Medulla oblongata (tissue), 1 donor: ENCODE measurements around the gene VTI1A.
A peak's percentile ranks its signal among the peaks of the same experiment; 100 is the strongest.
"Not testable (repeated sequence)": the region's sequence is repeated elsewhere in the genome, so short reads cannot be mapped to it uniquely, and the experiment has no call there.

ENCODE experiments used
- DNase-seq: peaks from one replicate; pipeline ENCODE4 v3.0.0-alpha.2; 2015; ENCODE audit errors: extremely low spot score

Gene VTI1A

DNA sequence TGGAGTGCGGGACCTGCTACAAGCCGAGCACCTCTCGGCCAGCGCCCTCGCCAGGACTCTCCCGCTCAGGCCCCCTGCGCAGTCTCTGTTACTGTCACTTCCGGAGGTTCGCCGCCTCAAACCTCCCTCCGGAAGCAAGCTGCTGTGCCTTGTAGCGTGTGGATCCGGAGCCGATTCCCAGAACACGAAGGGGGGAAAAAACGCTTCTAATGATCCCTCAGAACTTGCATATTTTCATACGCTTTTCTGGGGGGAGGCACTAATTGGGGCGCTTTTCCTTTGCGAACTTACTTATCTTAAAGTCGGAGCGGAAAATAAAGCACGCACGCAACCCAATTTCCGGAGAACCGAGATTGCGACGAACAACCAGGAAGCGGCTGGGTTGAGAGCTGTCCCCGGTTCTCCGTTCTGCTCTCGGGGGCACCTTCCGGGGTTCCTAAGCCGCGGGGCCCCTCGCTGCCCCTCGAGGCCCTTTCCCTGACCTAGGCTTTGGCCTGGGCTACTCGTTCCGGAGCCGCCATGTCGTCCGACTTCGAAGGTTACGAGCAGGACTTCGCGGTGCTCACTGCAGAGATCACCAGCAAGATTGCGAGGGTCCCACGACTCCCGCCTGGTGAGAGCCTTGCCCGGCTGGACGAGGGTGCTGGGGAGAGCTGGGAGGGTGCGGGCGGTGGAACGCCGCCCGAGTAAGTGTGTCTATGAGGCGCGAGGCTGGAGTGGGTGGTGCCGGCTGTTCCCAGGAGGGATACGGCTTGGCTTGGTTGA is at the start of gene VTI1A, which contains the start of gene ZDHHC6:
TSS of gene VTI1A (plus strand) at position 361 of the 765 bp plus-strand sequence. CDS start at position 520, 159 bp downstream.
TSS of gene ZDHHC6 (minus strand) at position 60 of the 765 bp plus-strand sequence. CDS start 1,478 bp downstream, outside the sequence.
- peak; percentile 85 for DNase-seq

DNA sequence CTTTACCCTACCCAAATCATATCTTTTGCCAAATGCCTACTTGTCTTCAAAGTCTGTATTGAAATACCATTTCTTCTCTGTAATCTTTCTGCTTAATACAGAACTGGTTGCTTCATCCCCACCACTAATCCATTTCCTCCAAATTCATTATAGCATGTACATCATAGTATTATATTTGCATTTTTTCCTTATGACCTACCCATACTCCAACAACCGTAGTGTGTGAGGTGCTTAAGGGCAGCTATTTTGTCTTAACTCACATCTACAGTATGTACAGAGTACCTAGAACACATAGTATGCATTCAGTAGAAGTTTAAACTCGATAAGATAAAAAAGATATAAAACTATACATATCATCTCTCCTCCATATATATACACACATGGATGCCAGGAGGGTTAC is 49.4 kb upstream of the VTI1A start:
- no peak for DNase-seq

DNA sequence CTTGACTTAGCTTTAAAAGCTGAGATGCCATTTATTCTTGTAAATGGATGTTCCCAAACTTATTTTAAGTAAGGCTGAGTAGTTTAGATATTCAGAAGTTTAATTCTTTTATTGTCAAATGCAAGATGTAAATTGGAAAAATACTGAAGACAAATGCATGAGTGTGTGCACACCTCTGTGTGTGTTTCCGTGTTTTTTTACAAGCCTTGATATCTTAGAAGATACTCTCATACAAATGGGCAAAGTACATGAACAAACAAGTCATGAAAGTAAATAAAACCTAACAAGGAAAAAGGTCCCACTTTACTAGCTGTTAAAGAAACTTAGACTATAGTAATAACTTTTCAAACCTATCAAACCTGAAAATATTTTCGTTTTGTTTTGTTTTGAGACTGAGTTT is 44.1 kb upstream of the VTI1A start:
- no peak for DNase-seq

DNA sequence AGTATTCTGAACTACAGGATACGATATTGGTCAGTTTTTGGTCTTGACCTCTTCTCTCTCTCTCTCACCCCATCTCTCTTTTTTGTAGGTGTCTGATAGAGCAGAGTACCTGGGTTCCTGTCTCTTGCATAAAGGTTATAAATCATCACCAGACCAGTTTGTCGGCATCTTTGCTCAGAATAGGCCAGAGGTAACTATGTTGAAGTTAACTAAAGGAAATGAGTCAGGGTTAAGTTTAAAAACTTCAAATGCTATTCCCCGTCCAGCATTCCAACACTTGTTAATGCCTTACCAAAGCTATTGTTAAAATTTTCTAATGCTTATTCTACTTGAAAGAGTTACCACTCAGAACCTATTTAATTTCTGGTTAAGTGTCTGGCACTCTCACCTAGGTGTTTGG is 42.4 kb upstream of the VTI1A start:
- DNase-seq, result no peak

DNA sequence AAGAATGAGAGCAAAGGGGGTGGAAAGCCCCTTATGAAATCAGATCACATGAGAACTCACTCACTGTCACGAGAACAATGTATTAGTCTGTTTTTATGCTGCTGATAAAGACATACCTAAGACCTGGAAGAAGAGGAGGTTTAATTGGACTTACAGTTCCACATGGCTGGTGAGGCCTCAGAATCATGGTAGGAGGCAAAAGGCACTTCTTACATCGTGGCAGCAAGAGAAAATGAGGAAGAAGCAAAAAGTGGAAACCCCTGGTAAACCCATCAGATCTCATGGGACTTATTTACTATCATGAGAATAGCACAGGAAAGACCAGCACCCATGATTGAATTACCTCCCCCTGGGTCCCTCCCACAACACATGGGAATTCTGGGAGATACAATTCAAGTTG is 40.2 kb upstream of the VTI1A start:
- DNase-seq, result not testable (repeated sequence)

DNA sequence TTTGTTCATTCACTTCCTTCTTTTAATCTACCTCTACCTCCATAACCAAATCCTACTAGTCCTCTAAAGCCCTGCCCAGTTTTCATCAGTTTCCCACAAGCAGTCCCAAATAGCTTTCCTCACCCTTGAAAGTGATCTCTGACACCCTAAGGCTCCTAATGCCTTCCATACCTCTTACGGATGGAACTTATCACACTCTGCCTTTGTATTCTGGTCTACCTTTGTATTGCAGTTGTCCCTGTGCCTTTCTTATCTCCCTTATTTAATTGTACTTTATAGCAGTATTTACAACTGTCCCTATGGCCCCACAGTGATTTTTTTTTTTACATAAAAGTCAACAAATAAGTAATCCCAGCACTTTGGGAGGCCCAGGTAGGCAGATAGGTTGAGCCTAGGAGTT is 39.3 kb upstream of the VTI1A start:
- DNase-seq, result no peak

DNA sequence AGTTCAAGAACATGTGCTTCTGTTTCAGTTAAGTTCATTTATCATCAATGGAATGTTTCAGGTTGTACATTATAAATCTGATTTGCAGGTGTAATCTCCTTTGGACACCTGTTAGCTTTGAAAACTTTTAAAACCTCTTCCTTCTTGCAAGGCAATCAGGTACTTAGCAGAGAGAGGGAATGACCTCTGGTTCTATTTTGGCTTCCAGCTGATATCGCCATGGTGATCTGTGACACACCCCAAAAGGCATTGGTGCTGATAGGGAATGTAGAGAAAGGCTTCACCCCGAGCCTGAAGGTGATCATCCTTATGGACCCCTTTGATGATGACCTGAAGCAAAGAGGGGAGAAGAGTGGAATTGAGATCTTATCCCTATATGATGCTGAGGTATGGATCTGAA is 37.7 kb upstream of the VTI1A start:
- DNase-seq, result no peak

DNA sequence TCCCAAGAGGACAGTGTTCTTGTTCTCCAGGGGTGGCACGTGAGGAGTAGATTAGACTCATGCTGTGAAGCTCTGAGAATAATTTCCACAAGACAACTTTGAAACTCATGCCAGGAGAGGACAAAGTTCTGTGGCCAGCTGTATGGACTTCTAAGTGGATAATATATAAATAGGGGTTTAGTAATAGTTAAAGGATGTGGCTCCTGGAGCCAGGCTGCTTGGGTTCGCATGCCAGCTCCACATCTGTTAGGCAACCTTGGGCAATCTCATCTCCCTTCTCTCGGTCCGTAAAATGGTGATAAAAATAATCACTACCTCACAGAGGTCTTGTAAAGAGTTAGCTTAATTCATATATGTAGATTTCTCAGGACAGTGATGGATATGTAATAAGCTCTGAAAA is 37.3 kb upstream of the VTI1A start:
- DNase-seq, result no peak

DNA sequence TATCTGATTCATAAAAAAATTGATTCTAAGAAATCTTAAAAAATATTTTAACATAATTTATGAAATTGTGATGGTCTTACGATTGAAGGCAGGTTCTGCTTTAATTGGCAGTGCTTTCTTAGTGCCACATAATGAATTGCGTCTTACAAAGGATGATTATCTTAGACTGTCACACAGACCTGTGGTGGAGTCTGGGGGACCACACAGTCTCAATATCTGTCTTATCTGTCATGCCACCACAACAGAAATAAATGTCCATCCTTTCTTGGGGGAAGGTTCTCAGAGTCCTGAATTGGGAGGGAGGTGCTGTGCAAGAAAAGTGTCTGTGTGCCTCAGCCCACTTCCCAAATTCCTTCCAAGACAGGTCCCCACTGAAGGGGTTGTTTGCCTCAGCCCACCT is 34.3 kb upstream of the VTI1A start:
- no peak for DNase-seq

DNA sequence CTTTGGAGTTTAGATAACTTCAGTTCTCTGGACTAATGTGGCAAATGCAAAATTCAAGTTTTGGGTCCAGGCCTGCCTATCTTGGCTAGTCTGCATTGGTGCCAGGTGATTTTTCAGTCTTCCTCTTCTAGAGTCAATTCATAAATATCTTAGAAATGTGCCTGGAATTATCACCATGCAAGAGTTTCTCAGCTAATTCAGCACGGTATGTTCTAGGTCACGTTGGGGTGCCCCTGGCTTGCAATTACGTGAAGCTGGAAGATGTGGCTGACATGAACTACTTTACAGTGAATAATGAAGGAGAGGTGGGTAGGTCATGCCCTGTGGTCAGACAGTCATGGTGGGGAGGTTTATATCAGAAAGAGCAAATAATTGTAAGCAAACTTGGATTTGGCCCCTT is 25.3 kb upstream of the VTI1A start:
- no peak for DNase-seq

DNA sequence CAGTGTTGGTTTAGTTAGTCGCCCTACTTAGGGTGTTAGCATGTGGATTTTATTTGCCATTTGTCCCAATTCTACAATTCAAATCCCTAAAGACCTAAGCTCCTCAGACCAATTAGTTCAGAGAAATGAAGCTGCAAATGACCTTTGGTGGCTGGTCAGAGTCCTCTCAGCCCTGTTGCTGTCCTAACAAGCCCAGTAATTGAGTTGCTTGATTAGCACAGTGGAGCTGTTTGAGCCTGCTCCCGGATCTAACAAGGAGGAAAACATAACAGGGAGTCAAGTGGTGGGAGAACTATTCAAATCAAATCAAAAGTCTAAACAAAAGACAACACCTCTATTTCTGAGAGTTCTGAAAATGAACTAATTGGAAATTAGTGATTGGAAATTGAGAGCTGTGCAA is 22.4 kb upstream of the VTI1A start:
- DNase-seq, result no peak

DNA sequence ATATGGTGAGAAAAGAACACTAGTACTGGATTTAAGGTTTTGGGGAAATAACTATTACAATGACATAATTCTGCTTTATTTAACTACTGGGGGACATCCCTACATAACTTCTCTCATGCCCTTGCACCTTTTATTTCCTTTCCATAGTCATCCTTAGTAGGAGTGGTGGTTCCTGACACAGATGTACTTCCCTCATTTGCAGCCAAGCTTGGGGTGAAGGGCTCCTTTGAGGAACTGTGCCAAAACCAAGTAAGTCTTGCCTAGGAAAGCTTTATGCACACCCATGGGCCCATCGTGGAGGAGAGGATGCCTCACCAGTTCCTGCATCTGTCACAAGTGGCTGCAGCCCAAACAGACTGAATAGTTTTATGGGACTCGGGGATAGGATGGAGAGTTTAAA is 20.9 kb upstream of the VTI1A start:
- DNase-seq, result no peak

DNA sequence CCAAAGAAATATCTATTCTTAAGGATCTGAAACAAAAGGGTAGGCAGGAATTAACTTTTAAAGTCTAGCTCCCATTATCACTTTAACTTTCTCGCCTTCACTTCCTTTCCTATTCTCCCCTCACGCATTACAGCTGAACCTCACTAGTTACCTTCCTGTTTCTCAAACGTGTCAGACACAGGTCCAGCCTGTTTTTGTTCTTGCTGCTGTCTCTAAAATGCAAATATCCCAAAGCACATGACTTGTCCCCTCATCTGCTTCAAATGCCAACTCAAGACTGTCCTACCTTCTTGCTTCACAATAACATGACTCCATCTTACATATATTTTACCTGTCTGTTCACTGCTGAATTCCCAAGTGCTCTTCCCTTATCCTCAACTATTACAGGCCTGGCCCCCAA is 17.9 kb upstream of the VTI1A start:
- no peak for DNase-seq

DNA sequence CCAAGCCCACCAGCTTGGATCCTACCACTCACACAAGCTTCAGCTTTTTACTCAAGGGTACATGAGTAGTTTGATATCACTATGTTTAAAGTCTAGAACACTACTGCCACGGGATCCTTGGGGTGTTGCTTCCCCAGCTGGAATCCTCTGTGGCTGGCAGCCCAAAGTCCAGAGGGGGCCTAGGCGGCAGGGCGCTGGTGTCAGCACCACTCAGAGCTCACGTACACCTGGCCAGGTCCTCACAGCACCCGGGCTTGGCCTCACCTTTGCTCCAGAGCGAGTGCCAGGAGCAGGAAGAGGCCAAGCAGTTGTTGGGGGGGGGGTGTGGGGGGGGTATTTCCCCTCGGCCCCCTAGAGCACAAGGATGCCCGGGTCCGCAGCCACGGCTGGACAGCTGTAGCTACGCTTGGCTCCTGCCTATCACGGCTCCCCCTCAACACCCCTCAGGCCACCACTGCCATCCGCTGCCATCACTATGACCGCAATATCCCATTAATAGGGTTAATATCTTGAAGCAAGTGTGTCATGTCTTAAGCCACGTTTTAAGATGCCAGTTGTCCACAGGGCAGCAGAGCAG is 17.3 kb upstream of the VTI1A start:
- no peak for DNase-seq

DNA sequence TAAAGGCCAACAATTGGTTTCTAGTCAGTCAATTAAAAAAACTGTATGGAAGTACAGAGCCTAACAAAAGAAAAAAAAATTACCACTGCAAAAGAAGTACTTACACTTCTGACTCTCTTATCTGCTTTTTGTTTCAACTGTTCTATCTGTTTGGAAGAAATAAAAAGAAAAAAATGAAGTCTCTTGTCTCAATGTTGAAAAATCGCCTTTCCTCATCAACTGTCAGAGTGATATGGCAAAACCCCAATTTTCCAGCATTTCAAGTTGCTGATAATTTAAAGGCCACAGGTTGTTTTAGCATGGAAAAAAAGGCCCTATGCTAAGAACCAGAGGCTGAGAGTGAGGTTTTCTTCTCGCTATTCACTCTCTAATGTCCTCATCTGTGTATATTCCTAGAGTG is 13.9 kb upstream of the VTI1A start:
- no peak for DNase-seq

DNA sequence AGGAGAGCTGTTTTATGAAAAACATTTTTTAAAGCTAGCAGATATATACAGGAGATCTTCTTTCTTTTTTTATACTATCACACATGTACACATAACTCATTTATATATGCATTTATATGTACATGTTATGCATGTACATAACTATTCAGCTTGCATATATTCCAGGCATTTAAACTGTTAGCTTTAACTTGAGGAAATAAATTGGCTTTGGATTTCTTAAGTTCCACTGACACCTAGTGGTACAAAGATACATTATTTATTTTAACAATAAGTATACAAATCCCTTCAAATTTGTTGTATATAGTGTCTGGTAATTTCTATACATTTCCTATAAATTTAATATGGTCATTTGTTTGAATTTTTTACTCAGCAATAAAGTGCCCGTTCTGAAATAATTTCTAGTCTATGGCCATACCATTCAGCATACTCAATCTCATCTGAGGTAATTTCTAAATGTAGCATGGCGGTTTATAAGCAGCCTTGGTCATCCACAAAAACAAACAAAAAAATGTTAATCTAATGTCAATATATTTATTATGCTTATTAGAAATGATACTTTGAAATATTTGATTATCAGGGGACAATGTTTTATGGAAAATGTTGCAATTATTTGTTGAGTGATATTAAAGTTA is 11.9 kb upstream of the VTI1A start:
- peak; percentile 8 for DNase-seq

DNA sequence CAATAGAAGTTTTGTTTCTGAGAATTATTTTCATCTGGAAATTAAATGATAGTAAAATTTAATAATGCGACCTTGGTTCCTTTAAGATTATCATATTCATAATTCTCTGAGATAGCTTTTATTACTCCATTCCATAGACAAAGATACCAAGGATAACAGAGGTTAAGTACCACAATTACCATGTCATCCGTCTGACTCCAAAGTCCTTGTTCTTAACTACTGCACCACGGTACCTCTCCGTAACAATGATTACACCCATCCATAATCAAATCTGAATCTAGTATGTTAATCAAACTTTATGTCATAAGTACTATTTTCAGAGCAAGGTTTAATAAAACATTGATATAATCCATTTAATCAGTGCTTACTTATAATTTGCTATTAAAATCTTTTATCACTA is 8.7 kb upstream of the VTI1A start:
- no peak for DNase-seq

DNA sequence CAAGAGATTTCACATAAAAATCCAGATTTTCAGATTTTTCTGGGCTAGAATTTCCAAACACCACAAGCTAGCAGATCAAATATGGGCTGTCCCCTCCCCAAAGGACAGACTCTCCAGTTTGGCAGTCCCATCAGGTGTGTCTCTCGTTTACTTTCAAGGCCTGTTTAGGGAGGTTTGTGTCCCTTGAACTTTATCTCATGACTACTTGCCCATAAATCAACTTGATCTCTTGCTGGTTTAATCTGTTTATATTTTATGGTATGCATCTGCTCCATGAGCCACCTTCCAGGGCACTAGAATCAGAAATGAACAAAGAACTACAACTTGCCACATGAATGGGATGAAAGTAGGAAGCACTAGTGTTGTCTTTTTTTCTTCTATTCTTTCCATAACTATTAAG is 5.5 kb upstream of the VTI1A start:
- no peak for DNase-seq

DNA sequence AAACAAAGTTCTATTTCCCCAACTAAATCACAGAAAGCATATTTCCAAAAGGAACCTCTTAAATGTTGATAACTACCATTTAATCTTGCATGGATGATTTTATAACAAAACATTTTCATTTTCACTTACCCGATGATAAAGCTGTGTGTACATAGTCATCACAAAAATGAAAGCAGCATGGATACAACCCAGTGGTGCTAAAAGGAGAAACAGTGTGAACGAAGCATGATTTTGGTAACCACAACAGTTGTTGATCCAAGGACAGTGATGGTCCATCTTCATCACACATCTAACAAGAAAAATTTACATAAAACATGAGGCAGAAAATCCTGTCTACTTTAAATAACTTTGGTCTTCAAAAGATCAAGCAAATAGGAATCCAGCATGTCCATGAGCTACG is 5.0 kb upstream of the VTI1A start:
- DNase-seq, result no peak

DNA sequence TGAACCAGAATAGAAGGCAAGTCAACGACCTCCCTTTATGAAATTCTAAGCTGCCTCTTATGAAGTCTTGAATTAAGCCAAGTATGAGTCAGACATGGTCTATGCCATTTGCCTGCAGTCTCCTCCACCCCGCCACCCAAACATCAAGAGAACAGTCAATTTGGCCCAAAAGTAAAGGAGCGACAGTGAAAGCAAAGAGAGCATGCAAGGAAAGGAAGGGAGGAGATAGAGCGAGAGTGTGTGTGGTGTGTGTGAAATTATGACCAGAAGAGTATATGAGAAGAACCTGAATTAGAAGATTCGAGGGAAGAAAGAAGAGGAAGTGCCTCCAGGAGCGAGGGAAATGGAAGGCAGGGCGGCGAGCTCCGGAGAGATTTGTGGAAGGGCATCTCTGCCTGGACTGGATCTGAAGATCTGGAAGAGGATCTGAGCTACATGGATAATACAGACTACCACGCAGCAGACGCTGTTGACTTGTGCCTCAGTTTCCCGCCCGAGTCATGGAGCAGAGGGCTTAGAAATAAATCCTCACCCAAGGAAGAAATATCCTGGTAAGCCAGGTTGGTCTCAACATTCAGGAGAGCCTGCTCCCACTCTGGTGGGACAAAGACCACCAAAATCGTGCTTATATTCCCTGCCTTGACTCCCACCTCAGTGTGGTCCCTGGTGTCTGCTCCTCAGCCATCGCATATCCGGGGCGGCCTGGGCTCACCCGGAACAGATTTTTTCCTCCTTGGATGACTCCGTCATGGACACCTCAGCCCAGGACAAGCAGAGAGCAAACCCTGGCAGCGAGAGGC is 760 bp upstream of the VTI1A start:
- peak; percentile 4 for DNase-seq

DNA sequence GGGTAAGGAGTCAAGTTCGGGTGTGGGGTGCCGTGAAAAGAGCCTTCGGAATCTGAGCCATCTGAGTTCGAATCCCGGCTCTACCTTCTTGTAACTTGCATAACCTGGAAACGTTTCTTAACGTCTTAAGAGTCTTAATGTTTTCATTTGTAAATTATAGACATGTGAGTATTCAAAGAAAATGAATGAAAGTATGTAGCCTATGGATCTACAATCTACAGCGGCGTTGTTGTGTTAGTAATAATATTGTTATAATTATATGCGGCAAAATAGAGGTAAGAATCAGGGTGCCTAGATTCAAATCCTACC is 559 bp downstream of the VTI1A start:
- DNase-seq, result peak; percentile 10

DNA sequence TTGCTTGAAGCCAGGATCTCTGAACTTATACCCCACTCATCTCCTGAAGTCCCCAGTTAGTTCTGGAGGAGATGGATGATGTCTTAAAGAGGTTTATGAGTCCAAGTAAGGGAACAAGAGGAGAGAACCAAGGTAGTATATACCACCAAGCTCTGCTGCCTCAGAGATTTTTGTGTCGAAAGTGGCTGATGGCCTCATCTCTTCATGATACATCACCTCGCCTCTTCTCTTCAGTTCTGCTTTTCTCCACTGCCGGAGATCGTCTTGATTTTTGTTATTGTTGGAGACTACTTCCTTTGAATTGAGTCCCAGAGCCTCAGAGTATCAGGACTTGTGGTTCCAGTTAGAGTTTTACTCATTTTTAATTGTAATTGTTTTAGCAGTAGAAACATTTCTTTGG is 1.9 kb downstream of the VTI1A start:
- no peak for DNase-seq
